Measurements from ENCODE around the gene RYR3.

The RYR3 gene

GRCh38 chr15:33382491-33382890 lies 71.7 kb downstream of the RYR3 start:
- DNase-seq (ENCODE audit: low read depth in 2 of 2): no peak

GRCh38 chr15:33384307-33384706 lies 73.5 kb downstream of the RYR3 start:
- no peak for DNase-seq (ENCODE audit: low read depth in 2 of 2)

- no peak for DNase-seq (ENCODE audit: low read depth in 2 of 2)
Observed at GRCh38 chr15:33392453-33392852, 81.7 kb downstream of the RYR3 start.

- DNase-seq (ENCODE audit: low read depth in 2 of 2): no peak
Observed at GRCh38 chr15:33393546-33393945, 82.8 kb downstream of the RYR3 start.

GRCh38 chr15:33395321-33395720 lies 84.6 kb downstream of the RYR3 start:
- no peak for DNase-seq (ENCODE audit: low read depth in 2 of 2)

- no peak for DNase-seq (ENCODE audit: low read depth in 2 of 2)
Observed at GRCh38 chr15:33395846-33396245, 85.1 kb downstream of the RYR3 start.

GRCh38 chr15:33396475-33396874 lies 85.7 kb downstream of the RYR3 start:
- no peak for DNase-seq (ENCODE audit: low read depth in 2 of 2)

- no peak for DNase-seq (ENCODE audit: low read depth in 2 of 2)
Observed at GRCh38 chr15:33398555-33398954, 87.8 kb downstream of the RYR3 start.

- no peak for DNase-seq (ENCODE audit: low read depth in 2 of 2)
Observed at GRCh38 chr15:33400941-33401340, 90.2 kb downstream of the RYR3 start.

GRCh38 chr15:33402600-33402999 lies 91.8 kb downstream of the RYR3 start:
- no peak for DNase-seq (ENCODE audit: low read depth in 2 of 2)

GRCh38 chr15:33405096-33405495 lies 94.3 kb downstream of the RYR3 start:
- DNase-seq (ENCODE audit: low read depth in 2 of 2): no peak

GRCh38 chr15:33411596-33412540 lies 101.1 kb downstream of the RYR3 start:
- DNase-seq (ENCODE audit: low read depth in 2 of 2): no peak

- no peak for DNase-seq (ENCODE audit: low read depth in 2 of 2)
Observed at GRCh38 chr15:33419701-33420100, 108.9 kb downstream of the RYR3 start.

- DNase-seq (ENCODE audit: low read depth in 2 of 2): no peak
Observed at GRCh38 chr15:33424025-33424424, 113.3 kb downstream of the RYR3 start.

GRCh38 chr15:33425142-33425541 lies 114.4 kb downstream of the RYR3 start:
- DNase-seq (ENCODE audit: low read depth in 2 of 2): no peak

GRCh38 chr15:33430577-33430976 lies 119.8 kb downstream of the RYR3 start:
- no peak for DNase-seq (ENCODE audit: low read depth in 2 of 2)

- DNase-seq (ENCODE audit: low read depth in 2 of 2): no peak
Observed at GRCh38 chr15:33433821-33434220, 123.1 kb downstream of the RYR3 start.

GRCh38 chr15:33438396-33438795 lies 127.6 kb downstream of the RYR3 start:
- DNase-seq (ENCODE audit: low read depth in 2 of 2): no peak

GRCh38 chr15:33440900-33441299 lies 130.1 kb downstream of the RYR3 start:
- no peak for DNase-seq (ENCODE audit: low read depth in 2 of 2)

GRCh38 chr15:33442449-33442848 lies 131.7 kb downstream of the RYR3 start:
- no peak for DNase-seq (ENCODE audit: low read depth in 2 of 2)

- DNase-seq (ENCODE audit: low read depth in 2 of 2): no peak
Observed at GRCh38 chr15:33443708-33444107, 132.9 kb downstream of the RYR3 start.

GRCh38 chr15:33445984-33446383 lies 135.2 kb downstream of the RYR3 start:
- no peak for DNase-seq (ENCODE audit: low read depth in 2 of 2)

- no peak for DNase-seq (ENCODE audit: low read depth in 2 of 2)
Observed at GRCh38 chr15:33448151-33448550, 137.4 kb downstream of the RYR3 start.
